NT2/D1 (cell line): ENCODE measurements around the gene CYP4X1.

Experiments used
- SUZ12 ChIP-seq: IDR thresholded peaks from 2 replicates; pipeline ENCODE4 v1.6.1; 2011; ENCODE audit not compliant: insufficient read length, insufficient read depth; ENCODE audit errors: extremely low read depth
- YY1 ChIP-seq: IDR thresholded peaks from 2 replicates; pipeline ENCODE4 v1.6.1; 2011; ENCODE audit not compliant: insufficient read length, insufficient read depth
- ZNF274 ChIP-seq: IDR thresholded peaks from 2 replicates; pipeline ENCODE4 v1.6.1; 2011; ENCODE audit warnings: mild to moderate bottlenecking, low read depth, low read length

- TF ChIP-seq YY1 (no peak), ZNF274 (no peak), SUZ12 (no peak)
Observed at GRCh38 chr1:47002211-47002610, 21.3 kb upstream of the CYP4X1 start.
